Mesothelial cell of epicardium (in vitro differentiated cells): Measurements from ENCODE around the gene TNFRSF13B. TPM values are rescaled to one million over a fixed set of nuclear protein-coding genes. Genes with fewer than 3 reads are reported as not detected.

Experiments
- DNase-seq, 2 experiments: peaks; one replicate each; pipeline ENCODE4 v3.0.0; 2021; ENCODE audit warnings: low spot score in 2 of 2; ENCODE audit not compliant: unreplicated experiment in 2 of 2
- H3K27ac Mint-ChIP-seq: 2 replicates; pipeline ENCODE4 v1.8.0; 2021; ENCODE audit warnings: mixed read lengths
- H3K27me3 Mint-ChIP-seq: 2 replicates; pipeline ENCODE4 v1.8.0; 2021; ENCODE audit warnings: low read depth, mixed read lengths
- H3K36me3 Mint-ChIP-seq: 2 replicates; pipeline ENCODE4 v1.8.0; 2021; ENCODE audit warnings: mixed read lengths
- H3K4me1 Mint-ChIP-seq: 2 replicates; pipeline ENCODE4 v1.8.0; 2021; ENCODE audit warnings: mixed read lengths
- H3K4me3 Mint-ChIP-seq: 2 replicates; pipeline ENCODE4 v1.8.0; 2021; ENCODE audit warnings: mild to moderate bottlenecking, moderate library complexity, mixed read lengths
- H3K9me3 Mint-ChIP-seq: 2 replicates; pipeline ENCODE4 v1.8.0; 2021; ENCODE audit warnings: mixed read lengths
- total RNA-seq: library from RNA; stranded (reverse); gene quantifications from 3 replicates; pipeline ENCODE4 v1.2.1, GENCODE V29; 2021
- TF ChIP-seq, protein P1 (sequence below): fragments of 200-600 bp; sonication (generic); IDR thresholded peaks from one replicate; pipeline ENCODE4 v1.5.0; 2021; ENCODE audit warnings: antibody characterized with exemption; ENCODE audit not compliant: unreplicated experiment

TNFRSF13B gene
- total RNA-seq, 1 donor from 2014 or later = not detected

GRCh38 chr17:16934133-16934795 is 37.7 kb downstream of the TNFRSF13B start:
- no peak overlapping the region for H3K4me3 Mint-ChIP-seq
- no peaks in the 10 kb centered on the region for H3K9me3 Mint-ChIP-seq
- no peak overlapping the region for H3K27ac Mint-ChIP-seq
- no peaks in the 10 kb centered on the region for H3K36me3 Mint-ChIP-seq
- no peaks in the 10 kb centered on the region for H3K4me1 Mint-ChIP-seq
- TF ChIP-seq, protein P1, sequence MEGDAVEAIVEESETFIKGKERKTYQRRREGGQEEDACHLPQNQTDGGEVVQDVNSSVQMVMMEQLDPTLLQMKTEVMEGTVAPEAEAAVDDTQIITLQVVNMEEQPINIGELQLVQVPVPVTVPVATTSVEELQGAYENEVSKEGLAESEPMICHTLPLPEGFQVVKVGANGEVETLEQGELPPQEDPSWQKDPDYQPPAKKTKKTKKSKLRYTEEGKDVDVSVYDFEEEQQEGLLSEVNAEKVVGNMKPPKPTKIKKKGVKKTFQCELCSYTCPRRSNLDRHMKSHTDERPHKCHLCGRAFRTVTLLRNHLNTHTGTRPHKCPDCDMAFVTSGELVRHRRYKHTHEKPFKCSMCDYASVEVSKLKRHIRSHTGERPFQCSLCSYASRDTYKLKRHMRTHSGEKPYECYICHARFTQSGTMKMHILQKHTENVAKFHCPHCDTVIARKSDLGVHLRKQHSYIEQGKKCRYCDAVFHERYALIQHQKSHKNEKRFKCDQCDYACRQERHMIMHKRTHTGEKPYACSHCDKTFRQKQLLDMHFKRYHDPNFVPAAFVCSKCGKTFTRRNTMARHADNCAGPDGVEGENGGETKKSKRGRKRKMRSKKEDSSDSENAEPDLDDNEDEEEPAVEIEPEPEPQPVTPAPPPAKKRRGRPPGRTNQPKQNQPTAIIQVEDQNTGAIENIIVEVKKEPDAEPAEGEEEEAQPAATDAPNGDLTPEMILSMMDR = no peak
- DNase-seq = no peak
- peaks cover 8% of the 10 kb centered on the region for H3K27me3 Mint-ChIP-seq

DNA sequence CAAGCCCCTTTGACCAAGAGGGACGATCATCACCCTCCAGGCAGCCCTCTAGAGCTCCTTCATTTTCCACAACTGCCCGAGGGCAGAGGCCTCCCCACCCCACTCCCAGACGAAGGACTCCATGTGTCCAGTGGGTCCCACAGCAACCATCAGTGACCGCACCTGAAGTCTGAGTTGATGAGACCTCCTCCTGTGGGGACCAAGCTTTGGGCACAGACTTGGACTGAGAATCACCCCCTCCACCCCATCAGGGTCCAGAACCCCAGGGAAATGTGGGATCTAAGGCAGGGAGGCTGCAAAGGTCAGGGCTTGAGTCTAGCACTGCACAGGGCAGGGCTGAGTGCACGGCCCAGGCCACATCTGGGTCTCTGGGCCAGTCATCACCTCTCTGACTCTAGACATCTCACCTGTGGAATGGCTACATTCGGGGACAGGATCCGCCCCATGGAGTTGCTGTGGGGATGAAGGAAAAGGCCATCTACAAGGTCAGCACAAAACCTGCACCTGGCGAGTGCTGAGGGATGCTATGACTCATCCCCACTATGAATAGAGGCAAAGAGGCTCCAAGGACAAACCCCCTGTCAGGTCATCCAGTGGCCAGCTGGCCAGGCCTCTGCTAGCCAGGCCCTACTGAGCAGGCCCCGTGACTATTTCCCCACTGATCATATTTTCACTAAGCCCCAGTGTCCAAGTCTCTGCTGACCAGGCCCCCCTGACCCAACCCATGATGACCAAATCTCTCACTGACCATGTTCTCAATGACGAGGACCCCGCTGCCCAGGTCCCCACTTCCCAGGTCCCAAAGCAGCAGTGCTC is 38.4 kb downstream of the TNFRSF13B start:
- Mint-ChIP-seq H3K36me3 (no peaks in the 10 kb centered on the region), H3K27me3 (peaks cover 6% of the 10 kb centered on the region), H3K4me3 (no peak overlapping the region), H3K27ac (no peak overlapping the region), H3K9me3 (no peaks in the 10 kb centered on the region), H3K4me1 (no peaks in the 10 kb centered on the region)
- TF ChIP-seq, protein P1 = no peak
- no peak for DNase-seq

GRCh38 chr17:16932611-16933010 is 39.3 kb downstream of the TNFRSF13B start:
- H3K27me3 Mint-ChIP-seq = no peaks in the 10 kb centered on the region
- H3K4me3 Mint-ChIP-seq = no peak overlapping the region

GRCh38 chr17:16932156-16932555 is 39.8 kb downstream of the TNFRSF13B start:
- TF ChIP-seq, protein P1 = no peak
- Mint-ChIP-seq H3K4me1 (no peaks in the 10 kb centered on the region), H3K27ac (no peak overlapping the region), H3K9me3 (no peaks in the 10 kb centered on the region), H3K27me3 (no peaks in the 10 kb centered on the region), H3K36me3 (no peaks in the 10 kb centered on the region), H3K4me3 (no peak overlapping the region)
- no peak for DNase-seq

More at GRCh38 chr17:16932611-16933010, 39.3 kb downstream of the TNFRSF13B start:
- Mint-ChIP-seq H3K36me3 (no peaks in the 10 kb centered on the region), H3K9me3 (no peaks in the 10 kb centered on the region), H3K27ac (no peak overlapping the region), H3K4me1 (no peaks in the 10 kb centered on the region)
- TF ChIP-seq, protein P1 = no peak
- DNase-seq = no peak

- no peak for DNase-seq
Observed at GRCh38 chr17:16931318-16932060, 40.4 kb downstream of the TNFRSF13B start.

More at GRCh38 chr17:16931318-16932060, 40.4 kb downstream of the TNFRSF13B start:
- Mint-ChIP-seq H3K4me3 (no peak overlapping the region), H3K4me1 (no peaks in the 10 kb centered on the region), H3K36me3 (no peaks in the 10 kb centered on the region), H3K27me3 (no peaks in the 10 kb centered on the region), H3K9me3 (no peaks in the 10 kb centered on the region), H3K27ac (no peak overlapping the region)
- TF ChIP-seq, protein P1 = no peak
